GM12875 (cell line): ENCODE results near the gene TFB1M.
"Not testable (repeated sequence)": the region's sequence is repeated elsewhere in the genome, so short reads cannot be mapped to it uniquely, and the experiment has no call there.

Experiments used
- H3K4me3 ChIP-seq: one replicate; pipeline ENCODE4 v1.5.1; 2011; ENCODE audit warnings: low read depth, low read length, control low read depth
- TF ChIP-seq, protein P1 (sequence below): IDR thresholded peaks from 2 replicates; pipeline ENCODE4 v1.5.1; 2011; ENCODE audit warnings: low read depth, mild to moderate bottlenecking, control low read depth, inconsistent platforms, low read length, moderate library complexity, borderline replicate concordance; ENCODE audit not compliant: insufficient read depth

Gene TFB1M

GRCh38 chr6:155314092-155314772 lies at the start of gene TFB1M:
TSS of gene TFB1M (minus strand) at chr6:155314484. CDS start at chr6:155314428, 56 bp downstream.
- TF ChIP-seq, protein P1, sequence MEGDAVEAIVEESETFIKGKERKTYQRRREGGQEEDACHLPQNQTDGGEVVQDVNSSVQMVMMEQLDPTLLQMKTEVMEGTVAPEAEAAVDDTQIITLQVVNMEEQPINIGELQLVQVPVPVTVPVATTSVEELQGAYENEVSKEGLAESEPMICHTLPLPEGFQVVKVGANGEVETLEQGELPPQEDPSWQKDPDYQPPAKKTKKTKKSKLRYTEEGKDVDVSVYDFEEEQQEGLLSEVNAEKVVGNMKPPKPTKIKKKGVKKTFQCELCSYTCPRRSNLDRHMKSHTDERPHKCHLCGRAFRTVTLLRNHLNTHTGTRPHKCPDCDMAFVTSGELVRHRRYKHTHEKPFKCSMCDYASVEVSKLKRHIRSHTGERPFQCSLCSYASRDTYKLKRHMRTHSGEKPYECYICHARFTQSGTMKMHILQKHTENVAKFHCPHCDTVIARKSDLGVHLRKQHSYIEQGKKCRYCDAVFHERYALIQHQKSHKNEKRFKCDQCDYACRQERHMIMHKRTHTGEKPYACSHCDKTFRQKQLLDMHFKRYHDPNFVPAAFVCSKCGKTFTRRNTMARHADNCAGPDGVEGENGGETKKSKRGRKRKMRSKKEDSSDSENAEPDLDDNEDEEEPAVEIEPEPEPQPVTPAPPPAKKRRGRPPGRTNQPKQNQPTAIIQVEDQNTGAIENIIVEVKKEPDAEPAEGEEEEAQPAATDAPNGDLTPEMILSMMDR, result no peak
- peak within 1 kb of the TSS; percentile 48 for H3K4me3 ChIP-seq

DNA sequence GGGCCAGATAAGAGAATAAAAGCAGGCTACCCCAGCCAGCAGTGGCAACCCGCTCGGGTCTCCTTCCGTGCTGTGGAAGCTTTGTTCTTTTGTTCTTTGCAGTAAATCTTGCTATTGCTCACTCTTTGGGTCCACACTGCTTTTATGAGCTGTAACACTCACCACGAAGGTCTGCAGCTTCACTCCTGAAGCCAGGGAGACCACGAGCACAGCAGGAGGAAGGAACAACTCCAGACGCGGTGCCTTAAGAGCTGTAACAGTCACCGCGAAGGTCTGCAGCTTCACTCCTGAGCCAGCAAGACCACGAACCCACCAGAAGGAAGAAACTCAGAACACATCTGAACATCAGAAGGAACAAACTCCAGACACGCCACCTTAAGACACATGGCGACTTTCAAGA lies 49.7 kb upstream of the TFB1M start:
- H3K4me3 ChIP-seq, result not testable (repeated sequence)

- H3K4me3 ChIP-seq, result not testable (repeated sequence)
These were observed 48.8 kb upstream of the TFB1M start for GRCh38 chr6:155362968-155363632.

DNA sequence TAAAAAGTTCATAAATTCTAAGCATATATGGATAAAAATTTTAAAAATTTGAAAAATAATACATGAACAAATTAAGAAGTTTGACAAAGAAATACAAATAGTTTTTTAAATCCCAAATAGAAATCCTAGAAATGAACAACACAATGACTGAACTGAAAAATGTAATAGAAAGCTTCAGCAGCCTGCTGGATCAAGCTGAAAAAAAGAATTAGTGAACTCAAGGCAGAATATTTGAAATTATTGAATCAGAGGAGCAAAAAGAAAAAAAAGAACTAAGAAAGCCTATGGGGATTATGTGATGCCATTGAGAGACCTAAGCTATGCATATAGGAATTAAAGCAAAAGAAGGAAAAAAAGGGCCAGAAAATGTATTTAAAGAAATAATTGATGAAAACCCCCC lies 39.9 kb upstream of the TFB1M start:
- TF ChIP-seq, protein P1, result no peak
- no peak overlapping the region for H3K4me3 ChIP-seq

- TF ChIP-seq, protein P1, result no peak
- no peak overlapping the region for H3K4me3 ChIP-seq
These were observed 38.5 kb upstream of the TFB1M start for GRCh38 chr6:155352811-155353210.

DNA sequence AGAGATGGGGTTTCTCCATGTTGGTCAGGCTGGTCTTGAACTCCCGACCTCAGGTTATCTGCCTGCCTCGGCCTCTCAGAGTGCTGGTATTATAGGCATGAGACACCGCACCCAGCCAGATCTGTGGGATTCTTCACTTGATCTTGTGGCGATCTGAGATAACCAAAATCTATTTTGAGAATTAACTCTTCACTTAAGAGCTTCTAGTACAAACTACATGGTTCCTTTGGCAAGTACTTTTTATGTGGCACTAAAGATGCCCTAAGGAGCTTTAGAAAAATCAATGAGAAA lies 37.8 kb upstream of the TFB1M start:
- no peak overlapping the region for H3K4me3 ChIP-seq
- TF ChIP-seq, protein P1, result no peak

DNA sequence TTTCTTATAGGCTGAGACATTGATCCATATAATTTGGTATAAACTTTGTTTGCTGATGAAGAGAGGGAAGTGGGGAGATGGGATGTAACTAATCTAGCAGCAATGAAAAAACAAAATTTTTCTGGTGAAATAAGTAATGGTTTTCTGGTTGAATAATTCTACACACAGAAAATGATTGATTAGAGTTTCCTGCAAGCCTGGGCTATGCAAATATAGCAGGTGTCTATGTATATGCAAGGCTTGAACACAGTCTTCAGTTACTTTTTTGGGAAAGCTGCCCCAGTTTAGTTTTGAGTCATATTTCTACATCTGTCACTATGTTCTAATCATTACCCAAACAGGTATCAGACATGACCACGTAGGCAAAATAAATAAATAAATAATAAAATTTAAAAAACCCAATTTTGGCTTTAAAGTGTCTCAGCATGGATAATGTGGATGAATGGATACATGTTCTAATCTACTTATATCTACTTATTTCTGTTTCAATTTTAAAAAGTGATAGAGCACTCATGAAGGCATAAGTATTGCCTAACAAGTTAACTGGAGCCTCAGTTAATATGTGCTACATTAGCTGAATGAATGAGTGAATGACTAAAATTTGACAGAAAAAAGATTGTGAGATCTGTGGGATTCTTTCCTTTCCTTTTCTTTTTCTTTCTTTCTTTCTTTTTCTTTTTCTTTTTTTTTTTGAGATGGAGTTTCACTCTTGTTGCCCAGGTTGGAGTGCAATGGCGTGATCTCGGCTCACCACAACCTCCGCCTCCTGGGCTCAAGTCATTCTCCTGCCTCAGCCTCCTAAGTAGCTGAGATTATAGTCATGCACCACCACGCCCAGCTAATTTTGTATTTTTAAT lies 37.2 kb upstream of the TFB1M start:
- TF ChIP-seq, protein P1, result no peak
- H3K4me3 ChIP-seq, result no peak overlapping the region

GRCh38 chr6:155349956-155350355 lies 35.7 kb upstream of the TFB1M start:
- TF ChIP-seq, protein P1, result no peak
- H3K4me3 ChIP-seq, result no peak overlapping the region
